Limb (tissue), 2 donors: ENCODE data around the gene GATAD2A.
"Not testable (repeated sequence)": the region's sequence is repeated elsewhere in the genome, so short reads cannot be mapped to it uniquely, and the experiment has no call there.

Source experiments
- DNase-seq, 2 donors: peaks; one replicate each; pipeline ENCODE4 v3.0.0-alpha.2; 2016; ENCODE audit errors: extremely low spot score in 2 of 2

The GATAD2A gene

GRCh38 chr19:19387108-19387507, 18.4 kb upstream of the GATAD2A start:
- DNase-seq = no peak

- peak in 1 of 2 donors; percentile 30 for DNase-seq
These were observed 16.6 kb upstream of the GATAD2A start for GRCh38 chr19:19388568-19389555.

- DNase-seq = not testable (repeated sequence)
These were observed 15.8 kb upstream of the GATAD2A start for GRCh38 chr19:19389683-19390082.

GRCh38 chr19:19394333-19394732, 11.1 kb upstream of the GATAD2A start:
- not testable (repeated sequence) for DNase-seq

- DNase-seq = no peak
These were observed 5.6 kb upstream of the GATAD2A start for GRCh38 chr19:19399733-19400433.

- DNase-seq = no peak
These were observed 2.7 kb upstream of the GATAD2A start for GRCh38 chr19:19402656-19403372.

- DNase-seq = no peak
These were observed 2.0 kb upstream of the GATAD2A start for GRCh38 chr19:19403373-19403901.

- peak; percentile 51 to 83 for DNase-seq
These were observed 749 bp downstream of the GATAD2A start for GRCh38 chr19:19405971-19406877.

- no peak for DNase-seq
These were observed 1.6 kb downstream of the GATAD2A start for GRCh38 chr19:19406878-19407632.

GRCh38 chr19:19407633-19407930, 2.1 kb downstream of the GATAD2A start:
- DNase-seq = no peak

GRCh38 chr19:19409205-19409604, 3.7 kb downstream of the GATAD2A start:
- DNase-seq = no peak

GRCh38 chr19:19409631-19410030, 4.2 kb downstream of the GATAD2A start:
- no peak for DNase-seq

GRCh38 chr19:19410553-19411550, 5.4 kb downstream of the GATAD2A start:
- no peak for DNase-seq

GRCh38 chr19:19416280-19416679, 10.8 kb downstream of the GATAD2A start:
- no peak for DNase-seq

- no peak for DNase-seq
These were observed 11.6 kb downstream of the GATAD2A start for GRCh38 chr19:19417046-19417445.

- DNase-seq = peak in 1 of 2 donors; percentile 42
These were observed 12.3 kb downstream of the GATAD2A start for GRCh38 chr19:19417628-19418245.

GRCh38 chr19:19418555-19419260, 13.2 kb downstream of the GATAD2A start:
- peak in 1 of 2 donors; percentile 43 for DNase-seq
